Nephron progenitor cell (in vitro differentiated cells): ENCODE results near the gene TRIM26.

Experiments
- DNase-seq: peaks from one replicate; pipeline ENCODE4 v3.0.0; 2021
- H3K27ac Mint-ChIP-seq: 2 replicates; pipeline ENCODE4 v1.8.0; 2021; ENCODE audit warnings: mild to moderate bottlenecking, moderate library complexity, mixed read lengths
- H3K27me3 Mint-ChIP-seq: 2 replicates; pipeline ENCODE4 v1.8.0; 2021; ENCODE audit warnings: mild to moderate bottlenecking, low read depth, mixed read lengths; ENCODE audit not compliant: poor library complexity
- H3K36me3 Mint-ChIP-seq: 2 replicates; pipeline ENCODE4 v1.8.0; 2021; ENCODE audit warnings: low read depth, mixed read lengths
- H3K4me1 Mint-ChIP-seq: 2 replicates; pipeline ENCODE4 v1.8.0; 2021; ENCODE audit warnings: mixed read lengths
- H3K4me3 Mint-ChIP-seq: 2 replicates; pipeline ENCODE4 v1.8.0; 2021; ENCODE audit warnings: mild to moderate bottlenecking, moderate library complexity, mixed read lengths
- H3K9me3 Mint-ChIP-seq: 2 replicates; pipeline ENCODE4 v1.8.0; 2021; ENCODE audit warnings: mild to moderate bottlenecking, moderate library complexity, mixed read lengths
- CTCF ChIP-seq: fragments of 200-600 bp; sonication (generic); IDR thresholded peaks from 2 replicates; pipeline ENCODE4 v1.5.0; 2021; ENCODE audit warnings: antibody characterized with exemption

Gene TRIM26

GRCh38 chr6:30155520-30156261 is 57.5 kb downstream of the TRIM26 start:
- no peak for DNase-seq
- Mint-ChIP-seq H3K4me3 (no peak overlapping the region), H3K9me3 (no peaks in the 10 kb centered on the region), H3K4me1 (peaks cover 4% of the 10 kb centered on the region), H3K27ac (no peak overlapping the region), H3K27me3 (peaks cover 48% of the 10 kb centered on the region), H3K36me3 (no peaks in the 10 kb centered on the region)
- no peak for TF ChIP-seq CTCF

- TF ChIP-seq CTCF: no peak
- H3K9me3 Mint-ChIP-seq: no peaks in the 10 kb centered on the region
- no peak overlapping the region for H3K27ac Mint-ChIP-seq
- DNase-seq: no peak
- H3K4me1 Mint-ChIP-seq: peaks cover 4% of the 10 kb centered on the region
- H3K4me3 Mint-ChIP-seq: no peak overlapping the region
- peaks cover 50% of the 10 kb centered on the region for H3K27me3 Mint-ChIP-seq
- H3K36me3 Mint-ChIP-seq: no peaks in the 10 kb centered on the region
Measured at GRCh38 chr6:30154709-30155519, 58.3 kb downstream of the TRIM26 start.

GRCh38 chr6:30154061-30154460 is 59.1 kb downstream of the TRIM26 start:
- H3K9me3 Mint-ChIP-seq: no peaks in the 10 kb centered on the region
- no peak overlapping the region for H3K4me3 Mint-ChIP-seq
- no peak for DNase-seq
- no peak overlapping the region for H3K27ac Mint-ChIP-seq
- no peak for TF ChIP-seq CTCF
- H3K27me3 Mint-ChIP-seq: peaks cover 42% of the 10 kb centered on the region
- no peaks in the 10 kb centered on the region for H3K36me3 Mint-ChIP-seq
- H3K4me1 Mint-ChIP-seq: peaks cover 4% of the 10 kb centered on the region

GRCh38 chr6:30152910-30153610 is 60.1 kb downstream of the TRIM26 start:
- Mint-ChIP-seq H3K27ac (no peak overlapping the region), H3K9me3 (no peaks in the 10 kb centered on the region), H3K4me3 (no peak overlapping the region), H3K36me3 (no peaks in the 10 kb centered on the region), H3K4me1 (peaks cover 4% of the 10 kb centered on the region), H3K27me3 (peaks cover 36% of the 10 kb centered on the region)
- DNase-seq: no peak
- no peak for TF ChIP-seq CTCF

GRCh38 chr6:30152016-30152673 is 61.1 kb downstream of the TRIM26 start:
- H3K4me3 Mint-ChIP-seq: no peak overlapping the region
- peaks cover 30% of the 10 kb centered on the region for H3K27me3 Mint-ChIP-seq
- no peak for TF ChIP-seq CTCF

More at GRCh38 chr6:30152016-30152673, 61.1 kb downstream of the TRIM26 start:
- Mint-ChIP-seq H3K27ac (peak overlapping the region; percentile 41), H3K4me1 (peaks cover 4% of the 10 kb centered on the region), H3K9me3 (no peaks in the 10 kb centered on the region), H3K36me3 (no peaks in the 10 kb centered on the region)
- no peak for DNase-seq
